GM19043 (cell line): ENCODE results near the gene TRPM6.

Experiments used
- ATAC-seq: cut with Tn5 transposase; IDR thresholded peaks from one replicate; pipeline ENCODE4 v1.9.1; 2021; ENCODE audit warnings: low read depth; ENCODE audit not compliant: unreplicated experiment

The TRPM6 gene

DNA sequence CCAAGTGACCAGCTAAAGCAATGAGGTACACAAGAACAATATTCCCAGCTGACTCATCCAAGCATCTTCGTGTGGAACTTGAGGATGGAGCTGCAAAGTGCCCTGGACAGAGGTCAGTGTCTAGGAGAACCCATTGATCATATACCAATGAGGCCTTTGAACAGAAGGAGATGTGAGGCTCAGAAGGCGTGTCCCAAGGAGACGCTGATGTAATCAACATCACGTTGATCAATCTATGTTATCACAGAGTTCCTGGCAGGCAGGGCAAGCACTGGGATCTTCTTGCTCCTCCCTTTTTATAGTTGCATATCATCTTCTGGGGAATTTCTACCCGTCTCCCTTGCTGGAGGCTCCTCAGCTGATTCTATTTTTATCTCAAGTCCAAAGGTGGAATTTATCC is 163.4 kb downstream of the TRPM6 start:
- ATAC-seq = no peak

GRCh38 chr9:74721696-74722660 is 165.7 kb downstream of the TRPM6 start:
- ATAC-seq = no peak

DNA sequence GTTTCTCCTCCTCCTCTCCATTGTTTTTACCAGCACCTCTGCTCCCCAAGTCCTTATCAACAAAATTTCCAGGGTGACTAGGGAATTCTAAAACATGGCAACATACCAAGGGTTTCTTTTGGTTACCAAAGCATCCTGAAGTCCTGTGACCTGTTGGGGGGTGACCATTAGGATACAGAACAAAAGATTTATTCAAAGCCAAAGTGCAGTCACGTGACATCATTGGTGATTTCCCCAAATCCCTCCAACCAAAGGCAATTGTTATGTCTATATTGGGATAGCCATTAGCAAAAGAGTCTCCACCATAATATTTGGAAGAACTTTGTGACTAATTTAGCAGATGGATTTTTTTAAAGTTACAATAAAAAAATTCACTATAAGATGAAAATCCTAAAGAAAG is 168.4 kb downstream of the TRPM6 start:
- no peak for ATAC-seq

DNA sequence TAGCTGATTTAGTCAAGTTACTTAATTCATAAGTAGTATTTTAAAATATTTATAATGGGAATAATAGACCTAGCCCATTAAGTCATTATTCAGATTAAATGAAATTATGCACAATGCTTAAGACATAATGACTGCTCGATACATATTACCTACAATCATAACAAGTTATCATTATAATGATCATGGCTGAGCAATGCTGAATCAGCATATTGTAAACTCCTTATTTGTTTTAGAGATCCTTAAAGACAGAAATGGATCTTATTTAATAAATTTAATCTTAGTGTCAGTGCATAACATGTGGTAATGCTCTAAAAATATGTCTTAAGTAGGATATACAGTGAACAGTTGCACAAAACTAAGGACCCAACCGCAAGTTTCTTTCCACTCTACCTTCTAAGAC is 169.0 kb downstream of the TRPM6 start:
- no peak for ATAC-seq

DNA sequence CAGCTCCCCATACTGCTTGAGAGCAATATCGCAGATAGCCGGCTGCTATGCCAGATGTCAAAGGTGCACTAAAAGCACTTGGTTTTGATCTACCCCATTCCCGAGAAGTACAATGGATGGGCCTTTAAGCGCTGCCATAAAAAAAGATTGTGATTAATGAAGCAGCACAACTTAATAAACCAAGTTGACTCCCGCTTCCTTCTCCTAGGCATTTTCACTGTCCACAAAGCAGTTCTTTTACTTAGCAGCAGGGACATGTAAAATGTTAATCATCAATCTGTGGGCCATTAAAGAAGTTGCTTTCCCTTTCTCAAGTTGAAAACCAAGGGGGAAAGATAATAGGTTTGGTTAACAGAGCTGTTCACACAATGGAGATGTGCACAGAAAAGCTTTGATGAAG is 176.4 kb downstream of the TRPM6 start:
- no peak for ATAC-seq

DNA sequence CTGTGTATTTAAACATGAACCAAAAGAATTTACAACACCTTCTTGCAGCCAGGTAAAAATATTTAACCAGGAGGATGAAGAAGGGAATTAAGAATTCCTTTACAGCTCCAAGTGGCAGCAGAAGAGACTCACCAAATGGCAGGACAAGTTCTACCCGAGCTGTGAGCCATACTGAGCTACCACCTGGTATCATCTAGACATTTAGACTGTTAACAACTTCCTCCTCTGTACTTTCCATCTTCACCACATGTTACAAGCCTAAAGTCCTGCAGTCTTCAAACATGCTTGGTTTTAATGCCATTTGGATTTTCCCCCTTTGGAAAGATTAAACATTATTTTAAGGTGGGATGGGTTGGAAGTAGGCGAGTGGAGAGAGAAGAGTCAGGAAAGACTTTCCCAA is 190.2 kb downstream of the TRPM6 start:
- no peak for ATAC-seq

GRCh38 chr9:74696520-74696919 is 191.2 kb downstream of the TRPM6 start:
- ATAC-seq = no peak

GRCh38 chr9:74691058-74691457 is 196.7 kb downstream of the TRPM6 start:
- no peak for ATAC-seq

GRCh38 chr9:74683322-74683721 is 204.4 kb downstream of the TRPM6 start:
- no peak for ATAC-seq

DNA sequence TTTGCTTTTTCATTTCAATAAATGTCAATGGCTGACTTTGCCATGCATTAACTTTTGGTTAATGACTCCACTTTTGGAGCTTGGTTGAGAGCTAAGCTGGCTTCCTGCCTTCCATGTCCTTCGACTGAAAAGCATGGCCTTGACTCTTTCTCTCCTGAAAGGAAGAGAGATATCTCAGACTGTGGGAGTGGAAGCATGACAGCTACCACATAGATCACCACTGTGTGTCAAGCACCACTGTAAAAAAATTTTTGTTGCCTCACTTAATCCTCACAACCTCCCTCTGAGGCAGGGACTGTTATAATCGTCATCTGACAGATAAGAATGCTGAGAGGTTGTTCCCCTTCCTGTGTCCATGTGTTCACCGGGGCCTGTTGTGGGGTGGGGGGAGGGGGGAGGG is 205.8 kb downstream of the TRPM6 start:
- no peak for ATAC-seq

DNA sequence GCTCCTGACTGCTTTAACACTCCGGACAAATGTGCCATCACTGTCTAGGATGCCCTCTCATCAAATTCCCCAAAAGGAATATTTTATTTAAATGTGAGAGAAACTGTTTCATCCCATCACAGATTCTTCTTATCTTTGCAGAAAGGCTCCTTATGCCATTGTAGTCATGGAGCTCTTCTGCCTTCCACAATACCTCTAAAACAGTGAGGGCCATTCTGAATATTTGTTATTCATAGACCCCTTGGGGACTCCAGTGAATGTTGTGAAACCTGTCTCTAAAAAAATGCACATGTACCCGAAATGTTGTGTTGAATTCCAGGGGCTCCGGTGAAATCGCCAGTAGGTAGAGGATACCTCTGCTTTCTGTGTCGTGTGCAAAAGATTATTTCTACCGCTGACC is 213.6 kb downstream of the TRPM6 start:
- no peak for ATAC-seq
